ENCODE data around the gene CCDC6. TPM values are rescaled to one million over a fixed set of nuclear protein-coding genes. Genes with fewer than 3 reads are reported as not detected.

The CCDC6 gene
- total RNA-seq, 2 donors from 2014 or later = 77.7 to 107 TPM

DNA sequence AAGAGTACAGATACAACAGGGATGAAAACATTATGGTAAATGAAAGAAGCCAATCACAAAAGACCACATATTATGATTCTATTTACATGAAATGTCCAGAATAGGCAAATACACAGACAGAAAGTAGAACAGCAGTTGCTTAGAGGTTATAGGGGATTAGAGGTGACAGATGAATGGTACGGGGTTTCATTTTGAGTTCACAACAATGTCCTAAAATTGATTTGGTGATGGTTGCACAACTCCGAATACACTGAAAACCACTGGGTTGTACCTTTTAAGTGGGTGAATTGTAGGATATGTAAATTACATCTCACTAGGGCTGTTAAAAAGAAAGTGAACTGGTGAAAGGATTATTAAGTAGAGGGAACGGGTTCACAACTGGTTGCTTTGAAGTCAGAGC lies 76.8 kb downstream of the CCDC6 start:
- ATAC-seq (replicated peaks in 1 of 2) = peak; percentile 75 to 88
- peaks cover 50% of the 10 kb centered on the region for H3K4me1 Mint-ChIP-seq (ENCODE audit: low read depth)
- DNase-seq = no peak
- peak overlapping the region; percentile 92 for H3K27ac Mint-ChIP-seq
- H3K27me3 Mint-ChIP-seq (ENCODE audit: low read depth) = no peaks in the 10 kb centered on the region
- no peaks in the 10 kb centered on the region for H3K9me3 Mint-ChIP-seq
- H3K36me3 Mint-ChIP-seq (ENCODE audit: insufficient read depth in 2 of 2) = peaks cover 22 to 34% of the 10 kb centered on the region in 2 donors
- peak overlapping the region in 1 of 2 donors; percentile 62 for H3K4me3 Mint-ChIP-seq

DNA sequence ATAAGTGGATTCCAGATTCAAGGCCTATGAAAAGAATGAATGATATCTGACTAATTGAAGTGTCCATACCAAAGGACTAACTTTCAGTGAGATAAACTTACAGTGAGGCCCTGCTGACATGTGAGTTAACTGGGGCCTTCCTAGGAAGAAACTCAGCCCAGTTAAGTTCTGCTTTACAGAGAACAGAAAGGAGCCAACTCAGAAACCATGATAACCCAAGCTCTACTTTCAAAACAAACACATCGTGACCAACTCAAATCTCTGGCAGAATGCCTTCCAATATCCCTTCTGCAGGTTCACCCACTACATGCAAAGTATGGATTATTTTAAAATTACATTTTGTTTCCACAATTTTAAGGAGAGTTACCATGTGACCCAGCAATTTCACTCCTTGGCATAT lies 77.3 kb downstream of the CCDC6 start:
- no peaks in the 10 kb centered on the region for H3K27me3 Mint-ChIP-seq (ENCODE audit: low read depth)
- DNase-seq (no peak), ATAC-seq (replicated peaks in 1 of 2) (peak; percentile 33 to 48)
- H3K4me3 Mint-ChIP-seq = peak overlapping the region in 1 of 2 donors; percentile 62
- H3K36me3 Mint-ChIP-seq (ENCODE audit: insufficient read depth in 2 of 2) = peaks cover 22 to 34% of the 10 kb centered on the region in 2 donors
- H3K9me3 Mint-ChIP-seq = no peaks in the 10 kb centered on the region
- peaks cover 54% of the 10 kb centered on the region for H3K4me1 Mint-ChIP-seq (ENCODE audit: low read depth)
- peak overlapping the region; percentile 92 for H3K27ac Mint-ChIP-seq

DNA sequence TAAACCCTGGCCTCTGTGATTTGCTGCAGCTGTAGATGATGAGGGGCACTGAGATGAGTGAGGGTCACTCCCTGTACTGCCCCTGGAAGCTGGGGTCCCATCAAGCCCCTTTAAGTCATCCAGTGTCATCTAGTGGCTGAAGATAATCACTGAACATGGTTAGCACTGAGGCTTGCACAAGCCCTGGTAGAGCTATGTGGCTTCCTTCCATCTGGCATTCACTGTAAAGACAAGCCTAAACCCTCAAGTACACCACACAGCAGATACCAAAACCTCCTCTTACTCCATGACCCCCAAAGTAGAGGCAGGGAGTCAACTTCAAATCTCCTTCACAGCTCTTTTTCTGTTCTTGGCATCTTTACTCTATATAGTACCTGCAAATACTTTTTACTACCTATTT lies 80.4 kb downstream of the CCDC6 start:
- Mint-ChIP-seq H3K36me3 (ENCODE audit: insufficient read depth in 2 of 2) (peaks cover 16 to 30% of the 10 kb centered on the region in 2 donors), H3K27ac (no peak overlapping the region), H3K27me3 (ENCODE audit: low read depth) (no peaks in the 10 kb centered on the region), H3K4me3 (no peak overlapping the region), H3K4me1 (ENCODE audit: low read depth) (peaks cover 55% of the 10 kb centered on the region), H3K9me3 (no peaks in the 10 kb centered on the region)
- DNase-seq = no peak
- no peak for ATAC-seq (replicated peaks in 1 of 2)

DNA sequence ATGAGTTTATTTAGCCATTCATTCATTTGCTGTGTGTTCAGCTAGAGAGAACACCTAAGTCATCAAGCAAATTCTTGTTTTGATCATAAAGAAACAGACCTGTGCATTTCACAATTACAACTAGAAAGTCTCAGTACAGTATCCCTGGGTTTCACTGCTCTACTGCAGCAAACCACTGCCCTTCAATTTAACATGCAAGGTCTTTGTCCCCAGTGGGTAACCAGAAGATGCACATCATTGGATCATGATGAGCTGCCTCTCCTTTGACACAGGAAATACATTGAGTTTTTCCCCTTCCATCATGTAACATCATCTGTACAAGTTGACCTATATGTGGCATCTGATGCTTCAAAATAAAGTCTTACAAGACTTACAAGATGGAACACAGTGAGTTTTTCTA lies 82.6 kb downstream of the CCDC6 start:
- H3K4me1 Mint-ChIP-seq (ENCODE audit: low read depth) = peaks cover 51% of the 10 kb centered on the region
- H3K9me3 Mint-ChIP-seq = no peaks in the 10 kb centered on the region
- no peak overlapping the region for H3K4me3 Mint-ChIP-seq
- DNase-seq = no peak
- peaks cover 12 to 30% of the 10 kb centered on the region in 2 donors for H3K36me3 Mint-ChIP-seq (ENCODE audit: insufficient read depth in 2 of 2)
- H3K27me3 Mint-ChIP-seq (ENCODE audit: low read depth) = no peaks in the 10 kb centered on the region
- peak; percentile 20 to 76 for ATAC-seq (replicated peaks in 1 of 2)
- no peak overlapping the region for H3K27ac Mint-ChIP-seq

DNA sequence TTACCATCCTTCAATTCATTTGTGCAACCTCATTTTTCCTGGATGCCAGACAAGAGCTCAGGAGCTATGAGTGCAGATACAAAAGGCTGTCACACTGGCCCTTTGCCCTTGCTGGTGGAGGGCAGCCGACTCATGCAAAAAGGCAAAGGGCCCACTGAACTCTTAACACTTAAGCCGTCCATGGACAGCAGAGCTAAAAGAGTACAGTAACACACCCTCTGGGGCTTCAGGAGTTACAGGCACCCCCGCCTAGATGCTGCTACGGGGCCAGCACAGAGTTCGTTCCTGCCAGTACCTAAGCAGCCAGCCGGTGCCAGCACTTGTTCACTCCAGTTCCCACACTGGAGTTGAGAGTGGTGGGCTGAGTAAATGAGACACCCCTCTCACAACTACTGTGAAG lies 83.2 kb downstream of the CCDC6 start:
- no peak overlapping the region for H3K4me3 Mint-ChIP-seq
- no peaks in the 10 kb centered on the region for H3K27me3 Mint-ChIP-seq (ENCODE audit: low read depth)
- no peaks in the 10 kb centered on the region for H3K9me3 Mint-ChIP-seq
- peaks cover 12 to 30% of the 10 kb centered on the region in 2 donors for H3K36me3 Mint-ChIP-seq (ENCODE audit: insufficient read depth in 2 of 2)
- H3K27ac Mint-ChIP-seq = no peak overlapping the region
- ATAC-seq (replicated peaks in 1 of 2) (no peak), DNase-seq (no peak)
- peaks cover 49% of the 10 kb centered on the region for H3K4me1 Mint-ChIP-seq (ENCODE audit: low read depth)

DNA sequence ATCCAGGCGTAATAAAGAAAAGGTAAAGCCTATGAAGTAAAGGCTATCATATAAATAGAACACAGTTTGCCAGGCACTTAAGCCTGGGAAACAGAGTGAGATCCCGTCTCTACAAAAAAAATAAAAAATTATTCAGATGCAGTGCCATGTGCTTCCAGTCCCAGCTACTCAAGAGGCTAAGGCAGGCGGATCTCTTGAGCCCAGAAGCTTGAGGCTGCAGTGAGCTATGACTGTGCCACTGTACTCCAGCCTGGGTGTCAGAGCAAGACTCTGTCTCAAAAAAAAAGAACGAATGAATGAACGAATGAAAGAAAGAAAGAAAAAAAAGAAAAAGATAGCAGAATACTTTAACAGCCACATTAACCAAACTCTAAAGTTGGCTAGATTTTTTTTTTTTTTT lies 85.9 kb downstream of the CCDC6 start:
- Mint-ChIP-seq H3K4me3 (no peak overlapping the region), H3K36me3 (ENCODE audit: insufficient read depth in 2 of 2) (peaks cover 10 to 12% of the 10 kb centered on the region in 2 donors), H3K27ac (peak overlapping the region; percentile 13), H3K27me3 (ENCODE audit: low read depth) (no peaks in the 10 kb centered on the region), H3K4me1 (ENCODE audit: low read depth) (peaks cover 41% of the 10 kb centered on the region), H3K9me3 (no peaks in the 10 kb centered on the region)
- no peak for DNase-seq
- no peak for ATAC-seq (replicated peaks in 1 of 2)

DNA sequence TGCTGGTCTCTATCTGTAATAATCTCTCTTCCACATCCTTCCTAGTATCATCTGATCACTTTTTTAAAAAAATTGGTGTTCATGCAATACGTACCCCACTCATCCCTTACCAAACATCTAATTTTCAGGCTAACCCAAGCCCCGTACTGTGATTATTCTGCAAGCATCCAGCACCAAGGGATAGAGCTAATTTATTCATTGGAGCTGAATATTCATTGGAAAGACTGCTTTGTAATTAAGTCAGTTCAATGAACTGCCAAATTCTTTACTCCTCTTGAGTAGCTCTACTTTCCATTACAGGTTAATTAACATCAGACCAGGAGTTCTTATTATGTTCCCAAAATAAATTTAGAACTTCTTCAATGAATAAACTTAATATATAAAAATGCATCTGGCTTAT lies 86.7 kb downstream of the CCDC6 start:
- Mint-ChIP-seq H3K4me1 (ENCODE audit: low read depth) (peaks cover 44% of the 10 kb centered on the region), H3K27me3 (ENCODE audit: low read depth) (no peaks in the 10 kb centered on the region), H3K27ac (peak overlapping the region; percentile 13), H3K36me3 (ENCODE audit: insufficient read depth in 2 of 2) (peaks cover 7 to 9% of the 10 kb centered on the region in 2 donors), H3K4me3 (peak overlapping the region in 1 of 2 donors; percentile 20), H3K9me3 (no peaks in the 10 kb centered on the region)
- no peak for ATAC-seq (replicated peaks in 1 of 2)
- no peak for DNase-seq

DNA sequence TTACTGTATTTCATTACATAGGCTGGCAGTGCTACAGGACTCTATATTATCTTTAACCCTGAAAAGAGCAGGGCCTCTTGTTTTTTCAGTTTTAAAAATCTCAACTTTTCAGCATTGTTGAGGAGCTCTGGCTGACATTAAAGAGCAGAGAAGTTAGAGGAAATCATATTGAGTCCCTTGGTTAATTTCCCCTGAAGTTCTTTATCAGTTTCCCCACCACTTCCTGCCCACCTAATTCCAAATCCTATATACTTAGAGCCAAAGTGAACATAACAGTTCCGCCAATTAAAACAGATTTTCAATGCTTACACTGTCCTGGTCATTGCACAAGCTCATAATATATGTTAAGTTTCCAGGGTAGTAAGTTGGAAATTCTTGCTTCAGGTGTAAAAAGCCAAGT lies 87.1 kb downstream of the CCDC6 start:
- no peaks in the 10 kb centered on the region for H3K9me3 Mint-ChIP-seq
- peak overlapping the region in 1 of 2 donors; percentile 20 for H3K4me3 Mint-ChIP-seq
- DNase-seq (no peak), ATAC-seq (replicated peaks in 1 of 2) (peak in 1 of 2 donors; percentile 42)
- H3K27me3 Mint-ChIP-seq (ENCODE audit: low read depth) = no peaks in the 10 kb centered on the region
- peaks cover 7 to 9% of the 10 kb centered on the region in 2 donors for H3K36me3 Mint-ChIP-seq (ENCODE audit: insufficient read depth in 2 of 2)
- H3K27ac Mint-ChIP-seq = peak overlapping the region; percentile 12
- H3K4me1 Mint-ChIP-seq (ENCODE audit: low read depth) = peaks cover 40% of the 10 kb centered on the region

DNA sequence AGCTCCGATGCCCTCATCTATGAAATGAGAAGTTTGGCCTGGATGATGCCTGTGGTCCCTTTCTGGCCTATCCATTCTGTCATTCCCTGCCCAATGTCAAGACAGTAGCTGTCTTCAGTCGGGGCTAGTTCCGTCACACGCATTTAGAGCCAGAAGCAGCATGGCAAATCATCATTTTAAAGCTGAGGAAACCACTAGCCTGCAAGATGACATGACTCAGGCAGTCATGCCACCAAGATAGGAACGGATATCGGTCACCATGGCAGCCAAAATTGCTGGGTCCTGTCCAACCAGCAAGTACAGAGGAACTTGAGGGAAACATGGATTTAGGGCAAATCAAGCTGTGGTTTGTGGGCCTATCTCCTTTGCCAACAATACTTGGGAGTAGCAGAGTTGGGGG lies 88.6 kb downstream of the CCDC6 start:
- no peaks in the 10 kb centered on the region for H3K27me3 Mint-ChIP-seq (ENCODE audit: low read depth)
- no peak overlapping the region for H3K4me3 Mint-ChIP-seq
- DNase-seq = no peak
- peaks cover 36% of the 10 kb centered on the region for H3K4me1 Mint-ChIP-seq (ENCODE audit: low read depth)
- no peak overlapping the region for H3K27ac Mint-ChIP-seq
- H3K9me3 Mint-ChIP-seq = no peaks in the 10 kb centered on the region
- peaks cover 7 to 10% of the 10 kb centered on the region in 2 donors for H3K36me3 Mint-ChIP-seq (ENCODE audit: insufficient read depth in 2 of 2)
- ATAC-seq (replicated peaks in 1 of 2) = no peak

DNA sequence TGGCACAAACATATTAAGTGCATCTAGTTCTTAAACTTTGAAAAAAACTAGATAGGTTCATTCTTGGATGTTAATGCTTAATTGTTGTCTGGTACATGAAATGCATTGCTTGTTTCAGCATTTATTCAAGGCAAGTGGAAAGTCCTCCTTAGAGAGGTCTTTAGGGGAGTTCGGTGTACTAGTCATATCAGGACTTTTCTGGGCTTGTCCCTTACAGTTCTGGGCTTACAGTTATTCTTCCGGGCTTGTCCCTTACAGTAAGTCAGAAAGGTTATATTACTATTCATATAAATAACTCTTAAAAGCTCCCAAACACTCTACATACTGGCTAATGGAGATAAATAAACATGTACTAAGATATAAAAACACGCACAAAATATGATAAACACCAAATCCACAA lies 91.5 kb downstream of the CCDC6 start:
- Mint-ChIP-seq H3K27me3 (ENCODE audit: low read depth) (no peaks in the 10 kb centered on the region), H3K4me1 (ENCODE audit: low read depth) (peaks cover 25% of the 10 kb centered on the region), H3K4me3 (no peak overlapping the region), H3K9me3 (no peaks in the 10 kb centered on the region), H3K36me3 (ENCODE audit: insufficient read depth in 2 of 2) (peaks cover 12 to 18% of the 10 kb centered on the region in 2 donors), H3K27ac (peak overlapping the region; percentile 42)
- ATAC-seq (replicated peaks in 1 of 2) = peak in 1 of 2 donors; percentile 36
- no peak for DNase-seq

DNA sequence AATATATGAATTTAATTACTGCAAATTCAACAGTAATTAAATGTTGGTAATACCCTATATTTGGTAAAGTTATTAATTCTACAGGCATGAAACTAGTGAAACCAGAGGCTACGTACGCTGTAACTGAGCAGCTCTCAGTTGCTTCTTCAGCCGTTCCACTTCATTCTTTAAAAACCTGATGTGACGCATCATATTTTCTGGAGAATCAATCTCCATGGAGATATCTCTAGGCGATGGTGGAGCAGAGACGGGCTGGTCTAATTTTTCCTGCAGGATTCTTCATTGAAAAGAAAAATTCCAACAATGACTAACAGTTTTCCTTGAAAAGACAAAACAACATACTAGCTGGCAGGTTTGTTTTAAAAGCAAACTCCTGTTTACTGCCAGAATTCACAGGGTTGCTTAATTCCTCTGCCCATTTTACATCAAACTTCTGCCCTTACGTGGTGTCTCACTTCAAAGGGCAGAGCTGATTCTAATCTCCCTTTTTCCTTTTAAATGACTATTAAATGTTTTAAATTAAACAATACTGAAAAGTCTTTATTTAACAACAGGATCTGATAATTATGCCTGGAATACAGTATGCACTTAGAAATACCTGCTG lies 93.7 kb downstream of the CCDC6 start:
- ATAC-seq (replicated peaks in 1 of 2) (no peak), DNase-seq (no peak)
- Mint-ChIP-seq H3K4me1 (ENCODE audit: low read depth) (peaks cover 8% of the 10 kb centered on the region), H3K36me3 (ENCODE audit: insufficient read depth in 2 of 2) (peaks cover 9 to 20% of the 10 kb centered on the region in 2 donors), H3K9me3 (no peaks in the 10 kb centered on the region), H3K27me3 (ENCODE audit: low read depth) (no peaks in the 10 kb centered on the region), H3K27ac (peak overlapping the region; percentile 63), H3K4me3 (no peak overlapping the region)

DNA sequence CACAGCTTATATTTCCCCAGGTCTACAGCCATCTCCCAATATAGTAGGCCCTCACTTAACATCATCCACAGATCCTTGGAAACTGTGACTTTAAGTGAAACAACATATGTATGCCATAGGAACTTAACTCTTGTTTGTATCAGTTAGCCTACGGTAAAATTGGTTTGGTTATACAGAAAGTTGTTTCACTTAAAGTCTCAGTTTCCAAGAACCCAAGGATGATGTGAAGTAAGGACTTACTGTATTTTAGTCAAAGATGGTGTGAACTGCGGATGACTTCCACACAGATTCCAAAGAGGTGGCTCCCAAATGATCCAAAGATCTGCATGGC lies 96.7 kb downstream of the CCDC6 start:
- Mint-ChIP-seq H3K9me3 (no peaks in the 10 kb centered on the region), H3K36me3 (ENCODE audit: insufficient read depth in 2 of 2) (peaks cover 16 to 30% of the 10 kb centered on the region in 2 donors)

DNA sequence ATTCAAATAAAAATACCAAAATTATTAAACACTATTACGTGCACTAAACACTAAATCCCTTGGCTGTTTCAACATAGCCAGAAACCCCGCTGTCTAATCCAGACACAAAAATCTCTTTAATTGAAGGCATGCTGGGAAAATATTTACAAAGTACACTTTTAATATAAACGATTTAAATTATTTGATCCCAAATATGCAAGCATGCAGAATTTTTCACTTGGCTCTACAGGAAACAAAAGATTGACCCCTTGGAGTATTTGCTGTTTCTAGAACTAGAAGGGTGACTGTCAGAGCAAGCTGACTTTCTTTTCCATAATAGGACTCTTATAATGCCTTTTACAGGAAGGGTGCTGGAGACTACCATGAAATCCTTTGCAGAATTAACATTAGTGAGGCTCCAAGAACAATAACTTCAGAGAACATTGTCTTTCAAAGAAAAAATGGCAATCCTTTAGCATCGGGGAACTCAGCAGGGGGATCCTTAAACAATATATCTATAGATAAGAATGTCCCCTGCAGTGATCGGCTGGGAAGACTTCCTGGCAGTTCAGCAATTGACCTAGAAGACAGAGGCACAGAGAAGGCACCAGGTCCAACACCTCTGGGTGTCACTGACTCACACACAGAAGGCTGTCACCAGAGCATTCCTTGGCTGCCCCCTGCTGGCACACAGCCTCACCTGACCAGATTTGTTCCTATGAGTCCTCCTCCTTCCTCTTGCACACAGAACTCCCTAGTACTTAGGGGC lies 97.3 kb downstream of the CCDC6 start:
- Mint-ChIP-seq H3K9me3 (no peaks in the 10 kb centered on the region), H3K36me3 (ENCODE audit: insufficient read depth in 2 of 2) (peaks cover 18 to 34% of the 10 kb centered on the region in 2 donors), H3K4me3 (no peak overlapping the region), H3K27ac (peak overlapping the region; percentile 33), H3K27me3 (ENCODE audit: low read depth) (no peaks in the 10 kb centered on the region), H3K4me1 (ENCODE audit: low read depth) (no peaks in the 10 kb centered on the region)
- peak; percentile 72 to 74 for DNase-seq
- ATAC-seq (replicated peaks in 1 of 2) = peak; percentile 85 to 86

More for the DNA sequence above, 96.7 kb downstream of the CCDC6 start:
- Mint-ChIP-seq H3K4me1 (ENCODE audit: low read depth) (no peaks in the 10 kb centered on the region), H3K4me3 (no peak overlapping the region), H3K27ac (no peak overlapping the region), H3K27me3 (ENCODE audit: low read depth) (no peaks in the 10 kb centered on the region)
- no peak for ATAC-seq (replicated peaks in 1 of 2)
- no peak for DNase-seq
